GM21360 (cell line): ENCODE results near the gene GSTT2.

Experiments used
- ATAC-seq: cut with Tn5 transposase; IDR thresholded peaks from one replicate; pipeline ENCODE4 v1.9.1; 2021; ENCODE audit warnings: mild to moderate bottlenecking, moderate library complexity; ENCODE audit not compliant: unreplicated experiment

Gene GSTT2

DNA sequence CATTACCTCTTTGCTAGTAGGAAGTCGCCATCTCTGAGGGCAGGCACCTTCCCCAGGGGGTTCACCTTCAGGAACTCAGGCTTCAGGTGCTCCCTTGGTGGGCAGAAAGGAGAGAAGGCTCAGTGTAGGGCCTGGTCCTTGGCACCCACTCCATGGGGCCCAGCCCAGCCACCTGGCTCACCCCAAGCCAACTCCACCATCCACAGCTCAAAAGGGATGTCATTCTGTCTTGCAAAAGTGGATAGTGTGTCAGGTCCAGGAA, 28.0 kb downstream of the GSTT2 start:
- no peak for ATAC-seq

DNA sequence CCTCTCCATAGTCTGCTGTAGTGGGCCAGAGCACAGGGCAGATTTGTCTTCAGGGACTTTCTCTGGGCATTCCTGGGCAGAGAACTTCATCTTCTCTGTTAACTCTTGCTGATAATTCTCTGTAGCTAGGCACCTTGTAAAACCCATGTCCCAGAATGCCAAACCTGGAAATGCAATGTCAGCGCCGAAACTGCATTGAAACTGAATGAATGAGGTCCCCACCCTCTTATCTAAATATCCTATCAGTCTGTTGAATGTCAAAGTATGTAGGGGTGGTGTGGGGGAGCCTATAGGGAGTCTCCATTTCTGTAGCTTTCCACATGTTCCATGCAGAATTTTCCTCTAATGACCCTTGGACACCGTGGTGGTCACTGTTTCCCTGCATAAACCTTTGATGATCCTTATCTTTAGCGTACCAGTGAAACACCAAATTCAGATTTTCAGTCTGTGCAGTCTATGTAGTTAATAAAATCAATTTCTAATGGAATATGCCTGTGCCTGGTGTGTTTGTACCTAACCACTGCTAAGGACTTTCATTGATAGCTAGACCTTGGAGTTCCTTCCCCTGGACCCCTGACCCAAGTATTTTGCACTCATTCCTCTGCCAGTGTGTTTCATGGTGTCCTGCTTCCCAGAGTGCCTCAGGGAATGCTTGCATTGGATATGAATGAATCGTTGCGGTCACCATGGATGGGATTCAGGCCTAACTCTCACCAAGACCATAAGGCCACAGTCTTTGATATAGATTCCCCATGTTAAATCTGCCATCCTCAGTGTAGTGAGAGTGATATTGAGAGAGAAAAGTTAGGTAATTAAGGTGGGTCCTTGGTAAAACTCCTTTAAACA, 28.7 kb downstream of the GSTT2 start:
- ATAC-seq = no peak

DNA sequence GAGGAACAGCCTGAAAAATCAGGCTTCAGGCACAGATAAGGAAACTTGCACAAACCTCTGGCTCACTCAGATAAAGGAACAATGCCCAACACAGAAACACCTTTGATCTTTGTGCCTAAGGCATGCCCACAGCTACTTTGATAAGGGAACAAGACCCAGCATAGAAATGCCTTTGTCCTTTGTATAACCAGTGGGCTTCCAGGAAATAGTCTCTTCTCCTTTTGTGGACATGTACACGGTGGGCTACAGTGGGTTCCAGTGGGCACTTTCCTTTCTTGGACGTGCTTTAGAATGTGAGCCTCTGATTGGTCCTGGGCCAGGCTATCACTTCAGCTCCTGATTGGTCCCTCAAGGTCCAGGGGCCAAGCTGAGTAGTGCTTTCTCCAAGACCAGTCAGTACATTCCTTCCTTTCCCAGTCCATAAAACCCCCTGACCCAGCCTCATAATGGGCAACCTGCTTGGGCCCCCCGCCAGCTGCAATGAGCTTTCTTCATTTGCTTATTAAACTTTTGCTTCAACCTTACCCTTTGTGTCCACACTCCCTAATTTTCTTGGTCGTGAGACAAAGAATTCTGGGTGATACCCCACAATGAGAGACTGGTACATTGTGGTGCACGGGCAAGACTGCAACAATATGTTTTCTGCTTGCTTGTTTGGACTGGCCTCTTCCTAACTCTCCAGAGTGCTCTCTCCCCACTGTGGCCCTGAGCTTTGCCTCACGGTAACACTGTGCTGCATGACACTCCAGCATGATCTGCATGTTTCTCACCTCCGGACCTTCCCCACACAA, 29.5 kb downstream of the GSTT2 start:
- ATAC-seq = no peak

DNA sequence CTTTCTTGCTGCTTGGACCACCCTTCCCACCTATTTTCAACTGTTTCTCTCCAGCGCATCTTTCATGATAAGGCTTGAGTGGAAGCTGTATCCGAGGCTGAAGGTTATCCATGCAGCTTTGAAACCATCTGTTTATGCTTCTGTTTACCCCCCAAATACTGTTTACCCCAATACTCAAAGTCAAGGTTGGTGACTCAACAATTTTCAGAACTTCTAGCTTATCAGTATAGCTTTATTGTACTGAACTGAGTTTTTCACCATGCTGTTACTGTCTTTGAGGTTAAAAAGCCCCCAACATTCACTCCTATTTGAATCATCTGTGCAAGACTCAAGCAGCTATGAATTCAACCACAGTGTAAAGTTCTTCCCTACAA, 30.1 kb downstream of the GSTT2 start:
- ATAC-seq = no peak

DNA sequence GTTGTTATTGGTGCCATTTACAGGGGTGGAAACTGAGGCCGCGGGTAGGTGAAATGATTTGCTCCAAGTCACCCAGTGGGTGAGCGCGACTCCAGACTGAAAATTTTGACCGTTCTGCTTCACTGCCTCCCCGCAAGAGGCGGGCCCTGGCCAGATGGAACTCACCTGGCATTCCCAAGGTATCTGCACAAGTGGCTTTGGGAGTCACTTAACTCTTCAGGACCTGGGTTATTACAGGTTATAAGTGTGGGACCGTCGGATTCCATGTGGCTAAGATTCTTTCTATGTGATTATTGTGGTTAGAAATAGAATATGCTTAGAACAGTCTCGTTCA, 31.8 kb downstream of the GSTT2 start:
- peak; percentile 4 for ATAC-seq

DNA sequence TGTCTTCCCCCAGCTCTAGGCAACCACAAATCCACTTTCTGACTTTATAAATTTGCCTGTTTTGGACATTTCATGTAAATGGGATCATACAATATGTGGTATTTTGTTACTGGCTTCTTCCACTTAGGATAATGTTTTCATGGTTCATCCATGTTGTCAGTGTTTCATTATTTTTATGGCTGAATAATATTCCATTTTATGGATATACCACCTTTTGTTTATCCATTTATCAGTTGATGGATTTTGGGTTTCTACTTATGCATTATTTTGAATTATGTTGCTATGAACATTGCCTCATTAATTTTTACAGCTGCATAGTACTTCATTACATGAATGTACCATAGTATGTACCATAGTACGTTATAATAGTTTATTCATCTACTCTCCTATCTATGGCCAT, 36.2 kb downstream of the GSTT2 start:
- no peak for ATAC-seq

DNA sequence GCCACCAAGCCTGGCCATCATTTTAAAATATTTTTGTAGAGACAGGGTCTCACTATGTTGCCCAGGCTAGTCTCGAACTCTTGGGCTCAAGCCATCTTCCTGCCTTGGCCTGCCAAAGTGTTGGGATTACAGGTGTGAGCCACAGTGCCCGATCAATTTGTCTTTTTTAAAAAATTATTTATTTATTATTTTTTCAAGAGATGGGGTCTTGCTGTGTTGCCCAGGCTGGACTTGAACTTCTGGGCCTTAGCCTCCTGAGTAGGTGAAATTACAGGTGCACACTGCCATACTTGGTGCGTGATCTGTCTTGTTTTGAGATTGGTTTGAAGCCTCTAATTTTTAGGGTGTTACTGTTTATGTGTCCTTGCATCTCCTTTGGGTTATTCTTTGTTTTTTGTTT, 41.4 kb downstream of the GSTT2 start:
- no peak for ATAC-seq

DNA sequence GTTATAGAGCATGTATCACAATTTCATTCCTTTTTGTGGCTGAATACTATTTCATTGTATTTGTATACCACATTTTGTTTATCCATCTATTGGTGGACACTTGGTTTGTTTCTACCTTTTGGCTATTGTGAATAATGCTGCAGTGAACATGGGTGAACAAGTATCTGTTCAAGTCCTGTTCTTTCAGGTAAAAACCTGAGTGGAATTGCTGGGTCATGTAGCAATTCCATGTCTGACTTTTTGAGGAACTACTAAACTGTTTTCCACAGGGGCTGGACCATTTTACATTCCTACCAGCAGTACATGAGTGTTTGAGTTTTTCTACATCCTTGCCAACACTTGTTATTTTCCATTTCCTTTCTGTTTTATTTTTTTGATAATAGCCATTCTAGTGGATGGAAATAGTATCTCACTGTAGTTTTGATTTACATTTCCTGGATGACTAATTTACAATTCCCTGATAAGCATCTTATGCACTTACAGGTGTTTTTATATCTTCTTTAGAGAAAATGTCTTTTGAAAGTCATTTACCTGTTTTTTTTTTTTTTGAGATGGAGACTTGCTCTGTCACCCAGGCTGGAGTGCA, 43.4 kb downstream of the GSTT2 start:
- ATAC-seq = no peak

DNA sequence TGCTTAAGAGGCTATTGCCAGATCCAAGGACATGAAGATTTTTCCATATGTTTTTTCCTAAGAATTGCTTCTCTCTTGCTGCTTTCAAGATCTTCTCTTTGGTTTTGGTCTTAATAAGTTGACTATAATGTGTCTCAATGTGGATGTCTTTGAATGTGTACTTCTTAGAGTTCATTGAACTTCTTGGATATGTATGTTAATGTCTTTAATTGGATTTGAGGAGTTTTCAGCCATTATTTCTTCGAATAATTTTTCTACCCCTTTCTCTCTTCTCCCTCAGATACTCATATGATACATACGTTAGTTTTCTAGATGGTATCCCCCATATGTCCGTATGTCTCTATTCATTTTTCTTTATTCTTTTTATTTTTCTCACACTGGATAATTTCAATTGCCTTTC, 44.4 kb downstream of the GSTT2 start:
- no peak for ATAC-seq

DNA sequence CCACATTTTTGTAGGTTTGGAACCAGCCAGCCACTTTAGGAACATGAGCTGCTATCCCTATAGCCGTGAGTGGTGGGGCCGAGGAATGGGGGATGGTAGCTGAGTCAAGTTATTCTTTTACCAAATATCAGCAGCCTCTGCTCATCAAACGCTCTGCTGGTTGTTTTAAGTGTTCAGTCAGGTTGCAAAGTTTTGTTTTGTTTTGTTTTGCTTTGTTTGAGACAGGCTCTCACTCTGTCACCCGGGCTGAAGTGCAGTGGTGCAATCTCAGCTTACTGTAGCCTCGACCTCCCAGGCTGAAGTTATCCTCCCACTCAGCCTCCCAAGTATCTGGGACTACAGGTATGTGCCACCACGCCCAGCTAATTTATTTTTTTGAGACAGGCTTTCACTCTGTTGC, 45.5 kb downstream of the GSTT2 start:
- ATAC-seq = no peak

DNA sequence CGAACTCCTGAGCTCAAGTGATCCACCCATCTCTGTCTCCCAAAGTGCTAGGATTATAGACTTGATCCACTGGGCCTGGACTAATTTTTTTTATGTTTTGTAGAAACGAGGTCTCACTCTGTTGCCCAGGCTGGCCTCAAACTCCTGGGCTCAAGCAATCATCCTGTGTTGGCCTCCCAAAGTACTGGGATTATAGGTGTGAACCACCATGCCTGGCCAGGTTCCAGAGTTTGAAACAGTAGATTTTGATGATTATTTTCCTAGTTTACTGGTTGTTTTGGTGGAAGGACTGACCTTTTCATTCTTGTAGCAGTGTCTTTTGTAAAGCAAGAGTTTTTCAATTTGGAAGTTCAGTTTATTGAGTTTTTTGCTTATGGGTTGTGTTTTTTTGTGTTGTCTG, 46.1 kb downstream of the GSTT2 start:
- ATAC-seq = no peak

DNA sequence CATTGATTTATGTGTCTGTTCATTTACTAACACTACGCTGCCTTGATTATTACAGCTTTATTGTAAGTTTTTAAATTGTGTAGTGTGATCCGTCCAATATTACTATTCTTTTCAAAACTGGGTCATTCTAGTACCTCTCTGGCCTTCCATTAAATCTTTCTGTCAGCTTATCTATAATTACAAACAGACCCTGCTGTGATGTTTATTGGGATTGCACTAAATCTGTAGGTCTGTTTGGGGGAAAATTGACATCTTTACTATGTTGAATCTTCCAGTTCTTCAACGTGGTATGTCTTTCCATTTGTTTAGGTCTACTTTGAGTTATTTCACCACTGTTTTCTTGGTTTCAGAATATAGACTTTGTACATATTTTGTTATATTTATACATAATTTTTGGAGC, 46.8 kb downstream of the GSTT2 start:
- ATAC-seq = no peak

DNA sequence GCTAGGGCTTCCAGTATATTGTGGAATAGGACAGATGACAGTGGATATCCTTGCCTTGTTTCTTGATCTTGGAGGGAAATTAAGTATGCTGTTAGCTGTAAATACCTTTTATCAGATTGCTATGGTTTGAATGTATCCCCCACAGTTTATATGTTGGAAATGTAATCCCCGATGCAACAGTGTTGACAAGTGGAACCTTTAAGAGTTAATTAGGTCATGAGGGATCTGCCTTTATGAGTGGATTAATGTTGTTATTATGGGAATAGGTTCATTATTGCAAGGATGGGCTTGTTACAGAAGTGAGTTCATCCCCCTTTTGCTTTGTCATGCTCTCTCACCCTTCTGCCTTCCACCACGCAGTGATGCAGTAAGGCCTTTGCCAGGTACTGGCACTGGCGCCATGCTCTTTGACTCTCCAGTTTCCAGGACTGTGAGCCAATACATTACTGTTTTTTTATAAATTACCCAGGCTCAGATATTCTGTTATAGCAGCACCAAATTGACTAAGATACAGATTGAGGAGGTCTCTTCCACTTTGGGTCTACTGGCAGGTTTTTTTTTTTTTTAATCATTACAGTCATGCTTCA, 47.5 kb downstream of the GSTT2 start:
- no peak for ATAC-seq

DNA sequence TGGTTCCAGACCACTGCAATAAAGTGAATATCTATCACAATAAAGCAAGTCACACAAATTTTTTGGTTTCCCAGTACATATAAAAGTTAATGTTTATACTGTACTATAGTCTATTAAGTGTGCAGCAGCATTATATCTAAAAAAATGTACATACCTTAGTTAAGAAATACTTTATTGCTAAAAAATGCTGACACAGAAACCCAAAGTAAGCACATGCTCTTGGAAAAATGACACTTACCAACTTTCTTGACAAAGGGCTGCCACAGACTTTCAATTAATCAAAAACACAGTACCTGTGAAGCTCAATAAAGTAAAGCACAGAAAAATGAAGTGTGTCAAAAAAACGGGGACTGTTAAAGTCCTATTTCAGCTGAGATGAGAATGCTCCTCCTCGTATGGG, 48.1 kb downstream of the GSTT2 start:
- ATAC-seq = no peak

DNA sequence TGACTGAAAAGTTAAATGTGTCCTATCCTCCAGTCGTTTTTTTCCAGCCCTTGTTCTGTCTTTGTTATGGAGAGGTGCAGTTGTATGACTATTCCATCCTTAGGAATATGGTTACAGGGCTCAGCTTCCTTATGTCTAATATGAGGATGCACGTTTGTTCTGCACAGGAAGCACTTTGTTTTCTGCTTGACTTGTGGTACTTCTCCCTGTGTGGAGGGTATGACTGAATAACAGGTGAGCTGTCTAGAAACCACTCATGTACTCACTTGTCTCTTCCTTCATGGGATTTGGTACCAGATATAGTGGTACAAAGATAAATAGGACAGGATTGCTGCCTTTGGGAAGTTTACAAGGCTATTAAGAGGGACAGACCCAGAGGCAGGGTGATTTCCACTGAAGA, 48.6 kb downstream of the GSTT2 start:
- ATAC-seq = no peak

DNA sequence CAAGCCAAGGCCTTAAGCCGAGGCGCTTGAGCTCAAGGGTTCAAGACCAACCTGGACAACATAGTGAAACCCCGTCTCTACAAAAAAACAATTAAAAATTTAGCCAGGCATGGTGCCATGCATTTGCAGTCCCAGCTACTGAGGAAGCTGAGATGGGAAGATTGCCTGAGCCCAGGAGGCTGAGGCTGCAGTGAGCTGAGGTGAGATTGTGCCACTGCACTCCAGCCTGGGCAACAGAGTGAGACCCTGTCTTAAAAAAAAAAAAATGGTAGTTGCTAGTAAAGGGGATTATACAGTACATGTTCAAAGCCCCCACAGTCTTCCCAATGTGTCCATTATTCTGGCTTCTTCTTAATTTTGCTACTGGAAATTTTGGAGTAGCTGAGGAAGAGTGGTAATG, 49.4 kb downstream of the GSTT2 start:
- no peak for ATAC-seq

DNA sequence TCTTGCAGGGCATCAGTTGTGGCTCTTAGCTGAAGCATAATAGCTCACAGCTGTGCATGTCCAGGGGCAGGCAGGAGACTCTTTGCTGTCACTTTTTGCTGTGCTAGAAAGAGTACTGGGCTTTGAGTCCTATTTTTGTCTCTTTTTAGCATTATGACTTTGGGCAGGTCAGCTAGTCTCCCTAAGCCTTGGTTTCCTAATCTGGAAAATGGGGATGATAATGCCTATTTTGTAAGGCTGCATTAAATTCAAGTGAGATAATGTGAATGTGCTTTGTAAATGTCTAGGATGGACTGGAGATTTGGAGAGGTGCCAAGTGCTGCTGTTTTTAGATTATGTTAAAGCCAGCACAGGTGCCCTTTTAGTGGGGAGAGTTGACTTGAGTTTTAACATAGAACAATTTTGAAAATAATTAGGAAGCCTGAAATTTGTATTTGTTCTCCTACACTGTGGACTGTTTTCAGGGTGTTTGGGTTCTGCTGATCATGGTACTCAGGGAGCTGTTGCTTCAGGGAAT, 50.3 kb downstream of the GSTT2 start:
- ATAC-seq = no peak
